K562 (cell line): ENCODE results near the gene ANKRD44. TPM values are rescaled to one million over a fixed set of nuclear protein-coding genes. Genes with fewer than 3 reads are reported as not detected.

Source experiments
- ATAC-seq: fragments of 200-7000 bp; cut with Tn5 transposase; 3 replicates; pipeline ENCODE4 v1.9.1; 2020; ENCODE audit warnings: moderate library complexity
- BruUV-seq: library from RNA; stranded (reverse); fragments of 400-500 nt; replicated peaks from 2 replicates; lab custom pipeline; 2021; lab: Mats Ljungman, UMichigan
- CTCF ChIA-PET: fragments of 300-600 bp; formaldehyde crosslinking; extraction: SDS; loops from one replicate; lab custom pipeline; 2021; ENCODE audit warnings: low intra/inter-chr PET ratio; lab: Yijun Ruan, JAX
- POLR2A ChIA-PET: fragments of 300-600, 350-650 bp; sonication (Branson Sonifier 250); formaldehyde crosslinking; extraction: SDS; loops from one replicate; lab custom pipeline; 2021; ENCODE audit warnings: antibody characterized with exemption, inconsistent platforms; lab: Yijun Ruan, JAX
- DNase-seq, 4 experiments: peaks; one replicate each; pipeline versions ENCODE4 v3.0.0 to v3.0.0-alpha.2; 2011 to 2018; ENCODE audit warnings: low spot score in 3 of 4, mixed read lengths in 3 of 4; ENCODE audit errors: extremely low read depth in 1 of 4
- FAIRE-seq: peaks from 2 replicates; lab custom pipeline; 2011; peaks lifted over from hg19 to GRCh38; lab: Jason Lieb, UNC
- H2AFZ ChIP-seq: 2 replicates; pipeline ENCODE4 v1.6.0; 2011; ENCODE audit warnings: low read depth, low read length, control low read depth, inconsistent platforms
- H3K27ac ChIP-seq: fragments of 200-600 bp; 3 replicates; pipeline ENCODE4 v1.8.0; 2011; ENCODE audit warnings: low read depth, mild to moderate bottlenecking, control low read depth, inconsistent platforms, low read length, moderate library complexity, mixed read lengths; ENCODE audit errors: extremely low read depth
- H3K27me3 ChIP-seq, 2 experiments: fragments of 300-600 bp in 1 of 2; 2 replicates in 1 of 2; 3 replicates in 1 of 2; pipeline versions ENCODE4 v1.6.0 to v1.8.0; 2011; ENCODE audit warnings: inconsistent platforms in 2 of 2, low read length in 2 of 2, mild to moderate bottlenecking in 1 of 2, mixed read lengths in 1 of 2, moderate library complexity in 1 of 2; ENCODE audit not compliant: control insufficient read depth in 2 of 2, insufficient read depth in 2 of 2
- H3K36me3 ChIP-seq: fragments of 300-600 bp; 3 replicates; pipeline ENCODE4 v1.8.0; 2011; ENCODE audit warnings: mild to moderate bottlenecking, low read length, inconsistent platforms; ENCODE audit not compliant: control insufficient read depth, insufficient read depth
- H3K4me1 ChIP-seq, 2 experiments: fragments of 200-600 bp in 1 of 2; replicated peaks in 1 of 2; 2 replicates in 1 of 2; 3 replicates in 1 of 2; pipeline versions ENCODE4 v1.5.1 to v1.8.0; 2011; ENCODE audit warnings: inconsistent platforms in 2 of 2, low read length in 2 of 2, mild to moderate bottlenecking in 1 of 2, mixed read lengths in 1 of 2, moderate library complexity in 1 of 2; ENCODE audit not compliant: control insufficient read depth in 2 of 2, insufficient read depth in 2 of 2
- H3K4me2 ChIP-seq: 2 replicates; pipeline ENCODE4 v1.6.1; 2011; ENCODE audit warnings: low read length, control low read depth, inconsistent platforms, mixed read lengths; ENCODE audit not compliant: insufficient read depth
- H3K4me3 ChIP-seq: fragments of 200-600 bp; sonication (generic), shearing (Covaris generic); 2 replicates; pipeline ENCODE4 v1.5.1; 2016; ENCODE audit warnings: control low read depth, inconsistent platforms
- H3K79me2 ChIP-seq: fragments of 200-600 bp; 3 replicates; pipeline ENCODE4 v1.8.0; 2011; ENCODE audit warnings: low read length, inconsistent platforms; ENCODE audit not compliant: control insufficient read depth, insufficient read depth
- H3K9ac ChIP-seq, 2 experiments: 2 replicates each; pipeline versions ENCODE4 v1.6.0 to v1.6.1; 2011; ENCODE audit warnings: low read depth in 2 of 2, low read length in 2 of 2, control low read depth in 1 of 2, inconsistent platforms in 1 of 2, mild to moderate bottlenecking in 1 of 2, mixed read lengths in 1 of 2; ENCODE audit not compliant: insufficient read depth in 1 of 2
- H3K9me1 ChIP-seq: one replicate; pipeline ENCODE4 v1.6.0; 2011; ENCODE audit warnings: inconsistent platforms, mild to moderate bottlenecking, low read length, moderate library complexity; ENCODE audit not compliant: control insufficient read depth, insufficient read depth
- H3K9me3 ChIP-seq: replicated peaks from 2 replicates; pipeline ENCODE4 v1.5.1; 2011; ENCODE audit warnings: low read depth, low read length, inconsistent platforms; ENCODE audit not compliant: control insufficient read depth, insufficient read depth
- H4K20me1 ChIP-seq: replicated peaks from 2 replicates; pipeline ENCODE4 v1.6.1; 2011; ENCODE audit warnings: low read length, inconsistent platforms, mixed read lengths; ENCODE audit not compliant: control insufficient read depth, insufficient read depth
- ASH1L ChIP-seq: fragments of 450-650 bp; IDR thresholded peaks from 2 replicates; pipeline ENCODE4 v1.6.1; 2018; ENCODE audit warnings: borderline replicate concordance, mild to moderate bottlenecking, low read depth; ENCODE audit not compliant: partially characterized antibody
- CREB3 ChIP-seq: fragments of 450-650 bp; conservative IDR thresholded peaks from 2 replicates; pipeline ENCODE4 v1.6.1; 2016; ENCODE audit warnings: missing genetic modification characterization, low read depth, mild to moderate bottlenecking, missing compliant biosample characterization, moderate library complexity
- ESRRA ChIP-seq: fragments of 450-650 bp; IDR thresholded peaks from 2 replicates; pipeline ENCODE4 v1.6.1; 2014; ENCODE audit warnings: low read depth, mild to moderate bottlenecking, moderate library complexity, borderline replicate concordance
- GTF2E2 ChIP-seq: fragments of 200-800 bp; sonication (Bioruptor generic); IDR thresholded peaks from 2 replicates; pipeline ENCODE4 v1.6.1; 2016; ENCODE audit warnings: missing genetic modification characterization, missing compliant biosample characterization
- KDM1A ChIP-seq, 2 experiments: fragments of 450-650 bp; IDR thresholded peaks; 2 replicates each; pipeline ENCODE4 v1.6.1; 2016; ENCODE audit warnings: mild to moderate bottlenecking in 2 of 2
- MCM5 ChIP-seq: fragments of 450-650 bp; IDR thresholded peaks from 2 replicates; pipeline ENCODE4 v1.6.1; 2016; ENCODE audit warnings: low read depth
- NCOA2 ChIP-seq, 2 experiments: fragments of 450-650 bp; IDR thresholded peaks; 2 replicates each; pipeline ENCODE4 v1.6.1; 2018; ENCODE audit warnings: mild to moderate bottlenecking in 2 of 2, moderate library complexity in 1 of 2; ENCODE audit not compliant: partially characterized antibody in 2 of 2
- PHF8 ChIP-seq: fragments of 200-600 bp; sonication (generic); IDR thresholded peaks from 2 replicates; pipeline ENCODE4 v1.6.1; 2012; ENCODE audit warnings: mixed run types, mild to moderate bottlenecking, inconsistent platforms, low read length, moderate library complexity, borderline replicate concordance
- SPI1 ChIP-seq: IDR thresholded peaks from 2 replicates; pipeline ENCODE4 v1.6.1; 2011; ENCODE audit warnings: low read depth, low read length, control low read depth, borderline replicate concordance
- SRSF7 ChIP-seq: fragments of 200-400 bp; formaldehyde crosslinking; optimal IDR thresholded peaks from 2 replicates; pipeline ENCODE3; 2017; ENCODE audit warnings: mild to moderate bottlenecking, low read depth, low read length
- ZKSCAN8 ChIP-seq: fragments of 200-800 bp; sonication (Bioruptor generic); IDR thresholded peaks from 2 replicates; pipeline ENCODE4 v1.6.1; 2016; ENCODE audit warnings: missing genetic modification characterization, missing compliant biosample characterization
- ZNF696 ChIP-seq: fragments of 250-450 bp; sonication (Bioruptor Pico); conservative IDR thresholded peaks from 2 replicates; pipeline ENCODE4 v1.4.0; 2020; ENCODE audit warnings: mild to moderate bottlenecking, moderate library complexity
- ZNF77 ChIP-seq: fragments of 250-450 bp; sonication (Bioruptor Pico); IDR thresholded peaks from 2 replicates; pipeline ENCODE4 v1.5.0; 2020
- WGBS: fragments of 100-300 bp; shearing (Covaris generic); methylation state at CpG from one replicate; pipeline ENCODE4 v1.1.6; 2016; ENCODE audit warnings: low coverage, mixed read lengths; ENCODE audit not compliant: insufficient coverage; ENCODE audit errors: missing lambda C conversion rate; 5-methylcytosine and 5-hydroxymethylcytosine counted together
- in situ Hi-C: fragments of 300-500 bp; cut with MboI; formaldehyde crosslinking; loops from 4 replicates; pipeline ENCODE4 v1.15.0; 2018; ENCODE audit warnings: inconsistent platforms, mixed read lengths
- intact Hi-C: fragments of 100-400 bp; cut with micrococcal nuclease; formaldehyde crosslinking; loops from 2 replicates; pipeline ENCODE4 v1.14.2; 2022
- polyA plus RNA-seq, 8 experiments: library from polyadenylated mRNA; depleted of rRNA in 4 of 8; stranded (reverse) in 5 of 8; unstranded in 3 of 8; fragments of >200 nt; fragmentation: Nextera tagmentation in 2 of 8; fragmentation: Illumina TruSeq in 1 of 8; extraction: Ambion mirVana in 2 of 8; extraction: Trizol in 1 of 8; gene quantifications; 2 replicates each; pipeline versions ENCODE4 v1.2.1 to v1.2.3, GENCODE V29; 2011 to 2014; ENCODE audit warnings: inconsistent platforms in 1 of 8, missing spikeins in 1 of 8
- total RNA-seq, 7 experiments: library from RNA; depleted of rRNA in 6 of 7; stranded (reverse); fragments of >200 nt in 6 of 7; fragmentation: Illumina TruSeq in 2 of 7; extraction: Trizol in 2 of 7; gene quantifications; 2 replicates each; pipeline versions ENCODE4 v1.2.1 to v1.2.3, GENCODE V29; 2011 to 2021; ENCODE audit warnings: low replicate concordance in 1 of 7
- TF ChIP-seq, protein P1 (sequence below): fragments of 250-450 bp; sonication (Bioruptor Pico); IDR thresholded peaks from 2 replicates; pipeline ENCODE4 v1.4.0; 2020; ENCODE audit warnings: mild to moderate bottlenecking, moderate library complexity, borderline replicate concordance
- TF ChIP-seq, protein P2 (sequence below): fragments of 450-650 bp; IDR thresholded peaks from 2 replicates; pipeline ENCODE4 v1.6.1; 2017; ENCODE audit warnings: antibody characterized with exemption, mild to moderate bottlenecking

The ANKRD44 gene
- total and polyA plus RNA-seq, 9 of the 15 experiments (the other 6 are each of a cell fraction or from before 2014, with no cell fraction given): 0.03 to 0.64 (median 0.07) TPM; not detected in 3

DNA sequence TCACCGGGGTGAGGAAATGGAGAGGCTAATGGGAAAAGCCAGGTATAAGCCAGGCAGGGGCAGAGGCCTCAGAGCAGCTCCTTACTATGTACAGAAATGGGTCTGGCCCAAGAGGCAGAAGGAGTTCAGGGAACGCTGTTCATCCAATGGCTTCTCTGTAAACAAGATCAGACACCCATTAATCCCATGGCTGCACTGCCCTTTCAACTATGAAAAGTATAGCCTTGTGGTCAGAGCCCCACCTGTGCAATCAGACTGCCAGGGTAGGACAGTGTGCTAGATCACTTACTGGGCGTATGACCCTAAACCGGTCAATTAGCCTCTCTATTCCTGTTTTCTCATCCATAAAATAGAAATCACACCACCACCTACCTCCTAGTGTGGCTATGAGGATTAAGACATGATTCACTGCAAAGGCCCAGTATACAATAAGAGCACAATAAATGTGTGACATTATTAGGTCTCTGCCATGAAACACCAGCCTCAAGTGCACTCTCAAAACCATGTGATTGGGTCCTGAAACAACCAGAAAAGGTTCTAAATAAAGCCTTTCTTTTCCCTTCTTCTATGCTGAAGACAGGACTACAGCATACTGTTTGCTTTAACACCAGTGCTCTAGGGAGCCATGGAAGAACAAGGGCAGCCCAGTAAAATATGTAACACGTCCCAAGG, 4.4 kb downstream of the ANKRD44 start:
- Histone ChIP-seq H3K4me2 (no peak overlapping the region), H3K9me1 (no peaks in the 10 kb centered on the region), H3K79me2 (no peaks in the 10 kb centered on the region), H4K20me1 (no peaks in the 10 kb centered on the region), H3K4me3 (no peak overlapping the region), H3K36me3 (no peaks in the 10 kb centered on the region), H3K4me1 (peaks cover 0 to 14% of the 10 kb centered on the region in 2 experiments; a peak in 2 of 5 replicates), H3K27me3 (peaks cover 10 to 12% of the 10 kb centered on the region in 2 experiments), H3K9me3 (no peaks in the 10 kb centered on the region), H2AFZ (no peak overlapping the region), H3K27ac (no peak overlapping the region), H3K9ac (no peak overlapping the region)
- CTCF ChIA-PET: no interaction called here
- FAIRE-seq: no peak
- WGBS: 2% methylated on average over 5 of the region's 5 CpGs
- POLR2A ChIA-PET: no interaction called here
- BruUV-seq: no TSS peak
- DNase-seq: no peak
- intact Hi-C loops: no loop called here
- in situ Hi-C loops: no loop called here
- ATAC-seq: no peak
- no peak for TF ChIP-seq ESRRA
- TF ChIP-seq ZNF77: no peak
- no peak for TF ChIP-seq ASH1L
- TF ChIP-seq, protein P1, sequence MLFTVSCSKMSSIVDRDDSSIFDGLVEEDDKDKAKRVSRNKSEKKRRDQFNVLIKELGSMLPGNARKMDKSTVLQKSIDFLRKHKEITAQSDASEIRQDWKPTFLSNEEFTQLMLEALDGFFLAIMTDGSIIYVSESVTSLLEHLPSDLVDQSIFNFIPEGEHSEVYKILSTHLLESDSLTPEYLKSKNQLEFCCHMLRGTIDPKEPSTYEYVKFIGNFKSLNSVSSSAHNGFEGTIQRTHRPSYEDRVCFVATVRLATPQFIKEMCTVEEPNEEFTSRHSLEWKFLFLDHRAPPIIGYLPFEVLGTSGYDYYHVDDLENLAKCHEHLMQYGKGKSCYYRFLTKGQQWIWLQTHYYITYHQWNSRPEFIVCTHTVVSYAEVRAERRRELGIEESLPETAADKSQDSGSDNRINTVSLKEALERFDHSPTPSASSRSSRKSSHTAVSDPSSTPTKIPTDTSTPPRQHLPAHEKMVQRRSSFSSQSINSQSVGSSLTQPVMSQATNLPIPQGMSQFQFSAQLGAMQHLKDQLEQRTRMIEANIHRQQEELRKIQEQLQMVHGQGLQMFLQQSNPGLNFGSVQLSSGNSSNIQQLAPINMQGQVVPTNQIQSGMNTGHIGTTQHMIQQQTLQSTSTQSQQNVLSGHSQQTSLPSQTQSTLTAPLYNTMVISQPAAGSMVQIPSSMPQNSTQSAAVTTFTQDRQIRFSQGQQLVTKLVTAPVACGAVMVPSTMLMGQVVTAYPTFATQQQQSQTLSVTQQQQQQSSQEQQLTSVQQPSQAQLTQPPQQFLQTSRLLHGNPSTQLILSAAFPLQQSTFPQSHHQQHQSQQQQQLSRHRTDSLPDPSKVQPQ (CRISPR knock-in tag): no peak
- no peak for TF ChIP-seq CREB3
- TF ChIP-seq SPI1: no peak
- TF ChIP-seq MCM5: no peak
- TF ChIP-seq ZNF696: no peak
- no peak for TF ChIP-seq ZKSCAN8
- TF ChIP-seq, protein P2, sequence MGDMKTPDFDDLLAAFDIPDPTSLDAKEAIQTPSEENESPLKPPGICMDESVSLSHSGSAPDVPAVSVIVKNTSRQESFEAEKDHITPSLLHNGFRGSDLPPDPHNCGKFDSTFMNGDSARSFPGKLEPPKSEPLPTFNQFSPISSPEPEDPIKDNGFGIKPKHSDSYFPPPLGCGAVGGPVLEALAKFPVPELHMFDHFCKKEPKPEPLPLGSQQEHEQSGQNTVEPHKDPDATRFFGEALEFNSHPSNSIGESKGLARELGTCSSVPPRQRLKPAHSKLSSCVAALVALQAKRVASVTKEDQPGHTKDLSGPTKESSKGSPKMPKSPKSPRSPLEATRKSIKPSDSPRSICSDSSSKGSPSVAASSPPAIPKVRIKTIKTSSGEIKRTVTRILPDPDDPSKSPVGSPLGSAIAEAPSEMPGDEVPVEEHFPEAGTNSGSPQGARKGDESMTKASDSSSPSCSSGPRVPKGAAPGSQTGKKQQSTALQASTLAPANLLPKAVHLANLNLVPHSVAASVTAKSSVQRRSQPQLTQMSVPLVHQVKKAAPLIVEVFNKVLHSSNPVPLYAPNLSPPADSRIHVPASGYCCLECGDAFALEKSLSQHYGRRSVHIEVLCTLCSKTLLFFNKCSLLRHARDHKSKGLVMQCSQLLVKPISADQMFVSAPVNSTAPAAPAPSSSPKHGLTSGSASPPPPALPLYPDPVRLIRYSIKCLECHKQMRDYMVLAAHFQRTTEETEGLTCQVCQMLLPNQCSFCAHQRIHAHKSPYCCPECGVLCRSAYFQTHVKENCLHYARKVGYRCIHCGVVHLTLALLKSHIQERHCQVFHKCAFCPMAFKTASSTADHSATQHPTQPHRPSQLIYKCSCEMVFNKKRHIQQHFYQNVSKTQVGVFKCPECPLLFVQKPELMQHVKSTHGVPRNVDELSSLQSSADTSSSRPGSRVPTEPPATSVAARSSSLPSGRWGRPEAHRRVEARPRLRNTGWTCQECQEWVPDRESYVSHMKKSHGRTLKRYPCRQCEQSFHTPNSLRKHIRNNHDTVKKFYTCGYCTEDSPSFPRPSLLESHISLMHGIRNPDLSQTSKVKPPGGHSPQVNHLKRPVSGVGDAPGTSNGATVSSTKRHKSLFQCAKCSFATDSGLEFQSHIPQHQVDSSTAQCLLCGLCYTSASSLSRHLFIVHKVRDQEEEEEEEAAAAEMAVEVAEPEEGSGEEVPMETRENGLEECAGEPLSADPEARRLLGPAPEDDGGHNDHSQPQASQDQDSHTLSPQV: no peak
- TF ChIP-seq SRSF7: no peak
- no peak for TF ChIP-seq KDM1A (IDR thresholded peaks at IDR 0.05)
- TF ChIP-seq GTF2E2: no peak
- no peak for TF ChIP-seq NCOA2 (IDR thresholded peaks at IDR 0.05; ENCODE audit: partially characterized antibody in 2 of 2)
- no peak for TF ChIP-seq PHF8
